ENCODE results near the gene PTGER2.

PTGER2 gene

GRCh38 chr14:52377940-52378339, 63.8 kb downstream of the PTGER2 start:
- no peak for DNase-seq (ENCODE audit: low spot score)

Measured in activated CD4-positive, alpha-beta T cell treated with anti-CD3 and anti-CD28 coated beads, Interleukin-2, Interleukin-4, amounts not matched to agents 100 ng/mL and 50 ng/mL, durations not matched to agents 16 hours and 8 hours (primary cell).